ENCODE data around the gene RGMB.

DNA sequence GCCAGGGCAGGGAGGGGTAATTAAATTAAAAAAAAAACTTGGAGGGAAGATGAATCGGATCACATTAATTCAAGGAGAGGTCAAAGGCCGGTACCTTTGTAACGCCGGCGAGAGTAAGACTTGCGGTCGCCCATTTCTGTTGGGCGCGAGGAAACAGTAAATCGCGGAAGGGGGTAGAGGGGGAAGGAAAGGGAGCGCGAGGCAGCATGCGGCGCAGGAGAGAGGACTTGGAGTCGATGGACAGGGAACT is 324 bp upstream of the RGMB start:
- TF ChIP-seq, protein P1, sequence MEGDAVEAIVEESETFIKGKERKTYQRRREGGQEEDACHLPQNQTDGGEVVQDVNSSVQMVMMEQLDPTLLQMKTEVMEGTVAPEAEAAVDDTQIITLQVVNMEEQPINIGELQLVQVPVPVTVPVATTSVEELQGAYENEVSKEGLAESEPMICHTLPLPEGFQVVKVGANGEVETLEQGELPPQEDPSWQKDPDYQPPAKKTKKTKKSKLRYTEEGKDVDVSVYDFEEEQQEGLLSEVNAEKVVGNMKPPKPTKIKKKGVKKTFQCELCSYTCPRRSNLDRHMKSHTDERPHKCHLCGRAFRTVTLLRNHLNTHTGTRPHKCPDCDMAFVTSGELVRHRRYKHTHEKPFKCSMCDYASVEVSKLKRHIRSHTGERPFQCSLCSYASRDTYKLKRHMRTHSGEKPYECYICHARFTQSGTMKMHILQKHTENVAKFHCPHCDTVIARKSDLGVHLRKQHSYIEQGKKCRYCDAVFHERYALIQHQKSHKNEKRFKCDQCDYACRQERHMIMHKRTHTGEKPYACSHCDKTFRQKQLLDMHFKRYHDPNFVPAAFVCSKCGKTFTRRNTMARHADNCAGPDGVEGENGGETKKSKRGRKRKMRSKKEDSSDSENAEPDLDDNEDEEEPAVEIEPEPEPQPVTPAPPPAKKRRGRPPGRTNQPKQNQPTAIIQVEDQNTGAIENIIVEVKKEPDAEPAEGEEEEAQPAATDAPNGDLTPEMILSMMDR (IDR thresholded peaks at IDR 0.05), result no peak
- no peak for TF ChIP-seq POLR2A (IDR thresholded peaks at IDR 0.05)
